GM23338 (cell line): ENCODE results near the gene CCDC74A. TPM values are rescaled to one million over a fixed set of nuclear protein-coding genes. Genes with fewer than 3 reads are reported as not detected.
"Not testable (repeated sequence)": the region's sequence is repeated elsewhere in the genome, so short reads cannot be mapped to it uniquely, and the experiment has no call there.

ENCODE experiments used
- ATAC-seq: fragments of 200-7000 bp; cut with Tn5 transposase; 3 replicates; pipeline ENCODE4 v1.9.1; 2020
- DNase-seq: peaks from one replicate; pipeline ENCODE4 v3.0.0-alpha.2; 2015; ENCODE audit warnings: low spot score
- H2AFZ ChIP-seq: fragments of 200-600 bp; sonication (generic); 2 replicates; pipeline ENCODE4 v1.8.0; 2016; ENCODE audit warnings: antibody characterized with exemption, mild to moderate bottlenecking, moderate library complexity
- H3F3A ChIP-seq: fragments of 200-600 bp; sonication (generic); replicated peaks from 2 replicates; pipeline ENCODE4 v1.8.0; 2017; ENCODE audit warnings: antibody characterized with exemption, mixed run types, low read depth
- H3K27ac ChIP-seq: fragments of 200-600 bp; sonication (generic); 2 replicates; pipeline ENCODE4 v1.6.1; 2016; ENCODE audit warnings: low read depth
- H3K27me3 ChIP-seq: fragments of 200-600 bp; sonication (generic); 2 replicates; pipeline ENCODE4 v1.8.0; 2016; ENCODE audit warnings: mild to moderate bottlenecking, mixed run types, moderate library complexity; ENCODE audit not compliant: insufficient read depth
- H3K36me3 ChIP-seq: fragments of 200-600 bp; sonication (generic); 2 replicates; pipeline ENCODE4 v1.8.0; 2016; ENCODE audit warnings: mild to moderate bottlenecking; ENCODE audit not compliant: insufficient read depth
- H3K4me1 ChIP-seq: fragments of 200-600 bp; sonication (generic); 2 replicates; pipeline ENCODE4 v1.8.0; 2016; ENCODE audit warnings: mild to moderate bottlenecking, moderate library complexity; ENCODE audit not compliant: insufficient read depth
- H3K4me2 ChIP-seq: fragments of 200-600 bp; sonication (generic); 2 replicates; pipeline ENCODE4 v1.7.1; 2017; ENCODE audit warnings: mixed run types
- H3K4me3 ChIP-seq: fragments of 200-600 bp; sonication (generic); 2 replicates; pipeline ENCODE4 v1.6.1; 2016; ENCODE audit warnings: mixed run types
- H3K79me2 ChIP-seq: fragments of 200-600 bp; sonication (generic); replicated peaks from 2 replicates; pipeline ENCODE4 v1.8.0; 2017; ENCODE audit warnings: mild to moderate bottlenecking; ENCODE audit not compliant: insufficient read depth
- H3K9me2 ChIP-seq: fragments of 200-600 bp; sonication (generic); 2 replicates; pipeline ENCODE4 v1.8.0; 2017; ENCODE audit not compliant: insufficient read depth
- H4K20me1 ChIP-seq: fragments of 200-600 bp; sonication (generic); replicated peaks from 2 replicates; pipeline ENCODE4 v1.8.0; 2017; ENCODE audit warnings: mild to moderate bottlenecking; ENCODE audit not compliant: insufficient read depth
- H3K27ac Mint-ChIP-seq: 2 replicates; pipeline ENCODE4 v1.8.0; 2020; ENCODE audit warnings: inconsistent platforms, mild to moderate bottlenecking, moderate library complexity, mixed read lengths
- H3K27me3 Mint-ChIP-seq: 3 replicates; pipeline ENCODE4 v1.8.0; 2022; ENCODE audit warnings: low read depth, mild to moderate bottlenecking, moderate library complexity, mixed read lengths, inconsistent platforms; ENCODE audit not compliant: insufficient read depth, poor library complexity
- H3K36me3 Mint-ChIP-seq: 3 replicates; pipeline ENCODE4 v1.8.0; 2021; ENCODE audit warnings: low read depth, mild to moderate bottlenecking, inconsistent platforms, moderate library complexity, mixed read lengths
- H3K4me1 Mint-ChIP-seq: 3 replicates; pipeline ENCODE4 v1.8.0; 2020; ENCODE audit warnings: mild to moderate bottlenecking, inconsistent platforms, mixed read lengths
- H3K4me3 Mint-ChIP-seq: 3 replicates; pipeline ENCODE4 v1.8.0; 2021; ENCODE audit warnings: moderate library complexity, mild to moderate bottlenecking, inconsistent platforms, mixed read lengths
- H3K9me3 Mint-ChIP-seq: 3 replicates; pipeline ENCODE4 v1.8.0; 2020; ENCODE audit warnings: moderate library complexity, mild to moderate bottlenecking, inconsistent platforms, mixed read lengths
- CREB1 ChIP-seq: fragments of 250-450 bp; sonication (Bioruptor Pico); IDR thresholded peaks from 2 replicates; pipeline ENCODE4 v1.5.0; 2020; ENCODE audit warnings: low read depth, mild to moderate bottlenecking, moderate library complexity
- POLR2AphosphoS5 ChIP-seq: IDR thresholded peaks from 2 replicates; pipeline ENCODE4 v1.6.1; 2016; ENCODE audit warnings: antibody characterized with exemption, low read depth
- STAT1 ChIP-seq: IDR thresholded peaks from one replicate; pipeline ENCODE4 v1.6.1; 2016; ENCODE audit warnings: antibody characterized with exemption; ENCODE audit not compliant: unreplicated experiment
- polyA plus RNA-seq: library from polyadenylated mRNA; unstranded; fragments of >200 nt; fragmentation: Nextera tagmentation; extraction: Ambion mirVana; gene quantifications from 2 replicates; pipeline ENCODE4 v1.2.1, GENCODE V29; 2016
- total RNA-seq: library from RNA; depleted of rRNA; stranded (reverse); fragments of >200 nt; shearing (Covaris generic); gene quantifications from 2 replicates; pipeline ENCODE4 v1.2.3, GENCODE V29; 2014

The CCDC74A gene
- total and polyA plus RNA-seq, 2 experiments from 2014 or later, result 16.5 to 47.8 TPM

GRCh38 chr2:131493199-131493968 lies 34.3 kb upstream of the CCDC74A start:
- peak overlapping the region; percentile 94 for H3K27ac ChIP-seq
- ATAC-seq (peak; percentile 24), DNase-seq (peak; percentile 43)
- peak overlapping the region; percentile 100 for H3K27ac Mint-ChIP-seq
- H3K4me3 Mint-ChIP-seq, result peak overlapping the region; percentile 99
- peak overlapping the region; percentile 95 for H3K4me2 ChIP-seq
- peaks cover 44% of the 10 kb centered on the region for H3K79me2 ChIP-seq
- H3K4me1 Mint-ChIP-seq, result peaks cover 12% of the 10 kb centered on the region
- H3K27me3 Mint-ChIP-seq, result peaks cover 19% of the 10 kb centered on the region
- H3K36me3 ChIP-seq, result no peaks in the 10 kb centered on the region
- H3K4me1 ChIP-seq, result no peaks in the 10 kb centered on the region; the same call in 1 of the 2 replicates
- H3F3A ChIP-seq, result no peaks in the 10 kb centered on the region
- H2AFZ ChIP-seq, result no peak overlapping the region; the same call in 1 of the 2 replicates
- H3K4me3 ChIP-seq, result peak overlapping the region; percentile 90
- no peaks in the 10 kb centered on the region for H3K9me2 ChIP-seq
- no peaks in the 10 kb centered on the region for H4K20me1 ChIP-seq
- H3K9me3 Mint-ChIP-seq, result no peaks in the 10 kb centered on the region; the same call in 2 of the 3 replicates
- peaks cover 19% of the 10 kb centered on the region for H3K36me3 Mint-ChIP-seq
- TF ChIP-seq POLR2AphosphoS5, result no peak
- no peak for TF ChIP-seq STAT1
- no peak for TF ChIP-seq CREB1 (CRISPR knock-in tag)
- no peaks in the 10 kb centered on the region for H3K27me3 ChIP-seq

GRCh38 chr2:131495506-131495905 lies 32.2 kb upstream of the CCDC74A start:
- H3K9me2 ChIP-seq, H4K20me1 ChIP-seq, H3K27me3 ChIP-seq, ATAC-seq, H3K27ac ChIP-seq, H3K27ac Mint-ChIP-seq, H3K4me2 ChIP-seq, H3K4me1 Mint-ChIP-seq, H3K4me3 ChIP-seq, H3K4me1 ChIP-seq, H3F3A ChIP-seq, H3K9me3 Mint-ChIP-seq, H2AFZ ChIP-seq, DNase-seq, H3K36me3 ChIP-seq: not testable (repeated sequence)
- Mint-ChIP-seq H3K27me3 (peaks cover 13% of the 10 kb centered on the region), H3K4me3 (peak overlapping the region; percentile 24; the same call in 1 of the 3 replicates), H3K36me3 (peaks cover 34% of the 10 kb centered on the region)
- H3K79me2 ChIP-seq, result peaks cover 44% of the 10 kb centered on the region

- not testable (repeated sequence) for H3K4me2 ChIP-seq, ATAC-seq, H3K36me3 ChIP-seq, DNase-seq, H3K27me3 ChIP-seq, H3K4me3 Mint-ChIP-seq, H3F3A ChIP-seq, H3K4me1 ChIP-seq, H3K27ac Mint-ChIP-seq, H3K4me1 Mint-ChIP-seq, H3K4me3 ChIP-seq, H3K27me3 Mint-ChIP-seq, H3K9me3 Mint-ChIP-seq, H2AFZ ChIP-seq, H3K27ac ChIP-seq, H3K9me2 ChIP-seq, H4K20me1 ChIP-seq
- peaks cover 41% of the 10 kb centered on the region for H3K79me2 ChIP-seq
- H3K36me3 Mint-ChIP-seq, result peaks cover 54% of the 10 kb centered on the region
These were observed 29.2 kb upstream of the CCDC74A start for GRCh38 chr2:131498321-131498973.

- H3K79me2 ChIP-seq, H3K4me1 ChIP-seq, H3K36me3 ChIP-seq, H3K4me2 ChIP-seq, H3K4me3 ChIP-seq, H3K27ac ChIP-seq, H3K9me3 Mint-ChIP-seq, H4K20me1 ChIP-seq, H3K27ac Mint-ChIP-seq, H3K4me3 Mint-ChIP-seq, H3K27me3 Mint-ChIP-seq, ATAC-seq, H2AFZ ChIP-seq, DNase-seq, H3F3A ChIP-seq, H3K27me3 ChIP-seq, H3K9me2 ChIP-seq, H3K4me1 Mint-ChIP-seq: not testable (repeated sequence)
- H3K36me3 Mint-ChIP-seq, result peaks cover 87% of the 10 kb centered on the region
These were observed 24.1 kb upstream of the CCDC74A start for GRCh38 chr2:131503587-131503986.

- H3K27me3 Mint-ChIP-seq, H2AFZ ChIP-seq, H4K20me1 ChIP-seq, H3K4me3 Mint-ChIP-seq, H3K27me3 ChIP-seq, H3K27ac ChIP-seq, H3K36me3 ChIP-seq, H3K79me2 ChIP-seq, H3K4me2 ChIP-seq, H3K4me1 Mint-ChIP-seq, H3K9me2 ChIP-seq, DNase-seq, H3K4me1 ChIP-seq, ATAC-seq, H3K4me3 ChIP-seq, H3K27ac Mint-ChIP-seq, H3F3A ChIP-seq, H3K9me3 Mint-ChIP-seq: not testable (repeated sequence)
- peaks cover 85% of the 10 kb centered on the region for H3K36me3 Mint-ChIP-seq
These were observed 23.5 kb upstream of the CCDC74A start for GRCh38 chr2:131504082-131504750.
